Activated CD4-positive, alpha-beta T cell treated with anti-CD3 and anti-CD28 coated beads, Interleukin-2, amount 10 ng/mL, durations not matched to agents 7 days and 5 days (primary cell): ENCODE data around the gene ANKRD39. TPM values are rescaled to one million over a fixed set of nuclear protein-coding genes. Genes with fewer than 3 reads are reported as not detected.

Experiments used
- CTCF ChIA-PET: fragments of 350-600 bp; sonication (Branson Sonifier 250); formaldehyde crosslinking; loops from one replicate; lab custom pipeline; 2021; ENCODE audit warnings: antibody characterized with exemption; lab: Charles Lee
- POLR2A ChIA-PET: fragments of 350-600 bp; sonication (Branson Sonifier 250); formaldehyde crosslinking; loops from one replicate; lab custom pipeline; 2021; ENCODE audit warnings: antibody characterized with exemption; lab: Charles Lee
- DNase-seq: peaks from one replicate; pipeline ENCODE4 v3.0.0-alpha.2; 2020
- H3K27ac Mint-ChIP-seq: one replicate; pipeline ENCODE4 v1.8.0; 2021; ENCODE audit warnings: mild to moderate bottlenecking, moderate library complexity, mixed read lengths
- H3K27me3 Mint-ChIP-seq: one replicate; pipeline ENCODE4 v1.8.0; 2021; ENCODE audit warnings: mixed read lengths
- H3K36me3 Mint-ChIP-seq: one replicate; pipeline ENCODE4 v1.8.0; 2021; ENCODE audit warnings: low read depth, mixed read lengths
- H3K4me1 Mint-ChIP-seq: one replicate; pipeline ENCODE4 v1.8.0; 2021; ENCODE audit warnings: mixed read lengths
- H3K4me3 Mint-ChIP-seq: one replicate; pipeline ENCODE4 v1.8.0; 2021; ENCODE audit warnings: mild to moderate bottlenecking, moderate library complexity, mixed read lengths
- H3K9me3 Mint-ChIP-seq: one replicate; pipeline ENCODE4 v1.8.0; 2021; ENCODE audit warnings: mixed read lengths
- total RNA-seq, 2 experiments: library from RNA; stranded (reverse); gene quantifications; one replicate each; pipeline ENCODE4 v1.2.3, GENCODE V29; 2021

Gene ANKRD39
- total RNA-seq = 10 to 100 TPM; 32.8 to 35.8 TPM

- POLR2A ChIA-PET = interaction anchor here (0.6 to 1.6 kb wide), 5 partner anchors 96 to 220 kb away, joined by 3 to 6 read pairs (median 3); partner anchors contain the start of gene KANSL3
- Mint-ChIP-seq H3K36me3 (peaks cover 32% of the 10 kb centered on the region), H3K4me1 (peaks cover 45% of the 10 kb centered on the region), H3K9me3 (no peaks in the 10 kb centered on the region), H3K27me3 (no peaks in the 10 kb centered on the region), H3K27ac (peak within 1 kb of the TSS; percentile 88), H3K4me3 (peak within 1 kb of the TSS; percentile 84)
- CTCF ChIA-PET = interaction anchor here (0.5 to 3.5 kb wide), 49 partner anchors 9 to 842 kb away, joined by 3 to 39 read pairs (median 5); partner anchors contain the start of genes ANKRD23, ANKRD36, CNNM3 and SEMA4C
- peak; percentile 98 for DNase-seq
Measured at GRCh38 chr2:96857667-96858372, at the start of gene ANKRD39. ANKRD39 (minus strand) TSS chr2:96858016; CDS start chr2:96857987, 29 bp downstream.

GRCh38 chr2:96906729-96907114, 48.9 kb upstream of the ANKRD39 start:
- Mint-ChIP-seq H3K9me3 (no peaks in the 10 kb centered on the region), H3K27me3 (peaks cover 4% of the 10 kb centered on the region), H3K4me3 (no peak overlapping the region), H3K27ac (no peak overlapping the region), H3K4me1 (peaks cover 18% of the 10 kb centered on the region), H3K36me3 (no peaks in the 10 kb centered on the region)
- CTCF ChIA-PET = no interaction called here
- no peak for DNase-seq
- POLR2A ChIA-PET = no interaction called here

GRCh38 chr2:96903815-96904214, 46.0 kb upstream of the ANKRD39 start:
- H3K4me1 Mint-ChIP-seq = peaks cover 9% of the 10 kb centered on the region
- CTCF ChIA-PET = interaction anchor here (1.4 to 1.8 kb wide), 2 partner anchors 12 to 22 kb away, joined by 4 to 6 read pairs; no protein-coding TSS in a partner anchor
- no peak overlapping the region for H3K27ac Mint-ChIP-seq

GRCh38 chr2:96903318-96903717, 45.5 kb upstream of the ANKRD39 start:
- H3K27me3 Mint-ChIP-seq = no peaks in the 10 kb centered on the region
- no peak overlapping the region for H3K4me3 Mint-ChIP-seq
- no peaks in the 10 kb centered on the region for H3K36me3 Mint-ChIP-seq
- no peak overlapping the region for H3K27ac Mint-ChIP-seq
- H3K9me3 Mint-ChIP-seq = no peaks in the 10 kb centered on the region
- CTCF ChIA-PET = interaction anchor here (1.4 to 1.8 kb wide), 2 partner anchors 12 to 22 kb away, joined by 4 to 6 read pairs; no protein-coding TSS in a partner anchor
- POLR2A ChIA-PET = no interaction called here
- peaks cover 12% of the 10 kb centered on the region for H3K4me1 Mint-ChIP-seq
- no peak for DNase-seq

More at GRCh38 chr2:96903815-96904214, 46.0 kb upstream of the ANKRD39 start:
- Mint-ChIP-seq H3K9me3 (no peaks in the 10 kb centered on the region), H3K27me3 (no peaks in the 10 kb centered on the region), H3K36me3 (no peaks in the 10 kb centered on the region), H3K4me3 (no peak overlapping the region)
- POLR2A ChIA-PET = no interaction called here
- DNase-seq = no peak

GRCh38 chr2:96900237-96900636, 42.4 kb upstream of the ANKRD39 start:
- CTCF ChIA-PET = interaction anchor here (1.0 kb wide), 1 partner anchor 41 kb away, joined by 5 read pairs; no protein-coding TSS in a partner anchor
- POLR2A ChIA-PET = no interaction called here

GRCh38 chr2:96899413-96899741, 41.6 kb upstream of the ANKRD39 start:
- Mint-ChIP-seq H3K4me3 (no peak overlapping the region), H3K4me1 (peaks cover 39% of the 10 kb centered on the region), H3K27ac (no peak overlapping the region), H3K9me3 (no peaks in the 10 kb centered on the region), H3K27me3 (no peaks in the 10 kb centered on the region), H3K36me3 (no peaks in the 10 kb centered on the region)
- ChIA-PET POLR2A (interaction anchor here (0.6 kb wide), 1 partner anchor 175 kb away, joined by 7 read pairs; no protein-coding TSS in a partner anchor), CTCF (interaction anchor here (0.6 to 1.6 kb wide), 4 partner anchors 13 to 41 kb away, joined by 3 to 5 read pairs (median 4); partner anchors contain the start of gene ANKRD39)
- DNase-seq = no peak

More at GRCh38 chr2:96900237-96900636, 42.4 kb upstream of the ANKRD39 start:
- no peaks in the 10 kb centered on the region for H3K27me3 Mint-ChIP-seq
- no peaks in the 10 kb centered on the region for H3K9me3 Mint-ChIP-seq
- no peak overlapping the region for H3K27ac Mint-ChIP-seq
- peaks cover 34% of the 10 kb centered on the region for H3K4me1 Mint-ChIP-seq
- no peak overlapping the region for H3K4me3 Mint-ChIP-seq
- no peaks in the 10 kb centered on the region for H3K36me3 Mint-ChIP-seq
- DNase-seq = no peak

- no peak for DNase-seq
- peaks cover 36% of the 10 kb centered on the region for H3K4me1 Mint-ChIP-seq
- H3K36me3 Mint-ChIP-seq = no peaks in the 10 kb centered on the region
- H3K27me3 Mint-ChIP-seq = no peaks in the 10 kb centered on the region
- peak overlapping the region; percentile 69 for H3K27ac Mint-ChIP-seq
- no peak overlapping the region for H3K4me3 Mint-ChIP-seq
- POLR2A ChIA-PET = no interaction called here
- CTCF ChIA-PET = interaction anchor here (0.7 to 1.6 kb wide), 3 partner anchors 14 to 41 kb away, joined by 3 to 5 read pairs (median 4); partner anchors contain the start of gene ANKRD39
- no peaks in the 10 kb centered on the region for H3K9me3 Mint-ChIP-seq
Measured at GRCh38 chr2:96898641-96899412, 41.0 kb upstream of the ANKRD39 start.

GRCh38 chr2:96898135-96898505, 40.3 kb upstream of the ANKRD39 start:
- POLR2A ChIA-PET = no interaction called here
- Mint-ChIP-seq H3K27me3 (no peaks in the 10 kb centered on the region), H3K27ac (no peak overlapping the region), H3K4me1 (peaks cover 35% of the 10 kb centered on the region), H3K36me3 (no peaks in the 10 kb centered on the region), H3K9me3 (no peaks in the 10 kb centered on the region), H3K4me3 (no peak overlapping the region)
- no peak for DNase-seq
- CTCF ChIA-PET = interaction anchor here (1.6 kb wide), 1 partner anchor 18 kb away, joined by 4 read pairs; no protein-coding TSS in a partner anchor

GRCh38 chr2:96897491-96898134, 39.8 kb upstream of the ANKRD39 start:
- CTCF ChIA-PET = no interaction called here

GRCh38 chr2:96895746-96896651, 38.2 kb upstream of the ANKRD39 start:
- Mint-ChIP-seq H3K36me3 (no peaks in the 10 kb centered on the region), H3K4me1 (peaks cover 57% of the 10 kb centered on the region), H3K27me3 (no peaks in the 10 kb centered on the region), H3K9me3 (no peaks in the 10 kb centered on the region), H3K27ac (peak overlapping the region; percentile 65), H3K4me3 (no peak overlapping the region)
- no peak for DNase-seq
- ChIA-PET CTCF (interaction anchor here (0.6 to 1.1 kb wide), 2 partner anchors 17 to 172 kb away, joined by 3 to 4 read pairs; no protein-coding TSS in a partner anchor), POLR2A (no interaction called here)

More at GRCh38 chr2:96897491-96898134, 39.8 kb upstream of the ANKRD39 start:
- no peak for DNase-seq
- POLR2A ChIA-PET = no interaction called here
- H3K9me3 Mint-ChIP-seq = no peaks in the 10 kb centered on the region
- no peaks in the 10 kb centered on the region for H3K36me3 Mint-ChIP-seq
- no peaks in the 10 kb centered on the region for H3K27me3 Mint-ChIP-seq
- peaks cover 40% of the 10 kb centered on the region for H3K4me1 Mint-ChIP-seq
- H3K27ac Mint-ChIP-seq = peak overlapping the region; percentile 64
- H3K4me3 Mint-ChIP-seq = no peak overlapping the region

GRCh38 chr2:96895032-96895745, 37.4 kb upstream of the ANKRD39 start:
- DNase-seq = no peak
- peaks cover 62% of the 10 kb centered on the region for H3K4me1 Mint-ChIP-seq
- no peak overlapping the region for H3K4me3 Mint-ChIP-seq
- no peaks in the 10 kb centered on the region for H3K36me3 Mint-ChIP-seq
- no peaks in the 10 kb centered on the region for H3K9me3 Mint-ChIP-seq
- no peaks in the 10 kb centered on the region for H3K27me3 Mint-ChIP-seq
- peak overlapping the region; percentile 52 for H3K27ac Mint-ChIP-seq
- CTCF ChIA-PET = interaction anchor here (0.6 to 1.1 kb wide), 2 partner anchors 18 to 171 kb away, joined by 3 to 4 read pairs; no protein-coding TSS in a partner anchor
- POLR2A ChIA-PET = no interaction called here
